Right hindlimb (tissue), 1 donor: Measurements from ENCODE around the gene IMMP2L.

Experiments used
- DNase-seq: peaks from one replicate; pipeline ENCODE4 v3.0.0-alpha.2; 2018

IMMP2L gene

GRCh38 chr7:111199643-111200042, 362.6 kb downstream of the IMMP2L start:
- DNase-seq, result no peak

- DNase-seq, result no peak
Measured at GRCh38 chr7:111198255-111198654, 364.0 kb downstream of the IMMP2L start.

- no peak for DNase-seq
Measured at GRCh38 chr7:111196655-111197054, 365.6 kb downstream of the IMMP2L start.

- no peak for DNase-seq
Measured at GRCh38 chr7:111192614-111193413, 369.5 kb downstream of the IMMP2L start.

GRCh38 chr7:111190804-111191203, 371.5 kb downstream of the IMMP2L start:
- DNase-seq, result no peak

GRCh38 chr7:111184987-111185386, 377.3 kb downstream of the IMMP2L start:
- DNase-seq, result no peak

- no peak for DNase-seq
Measured at GRCh38 chr7:111183321-111183720, 379.0 kb downstream of the IMMP2L start.

- DNase-seq, result no peak
Measured at GRCh38 chr7:111180338-111180737, 382.0 kb downstream of the IMMP2L start.

GRCh38 chr7:111175908-111176441, 386.3 kb downstream of the IMMP2L start:
- DNase-seq, result no peak

- no peak for DNase-seq
Measured at GRCh38 chr7:111174510-111174909, 387.8 kb downstream of the IMMP2L start.

GRCh38 chr7:111173990-111174389, 388.3 kb downstream of the IMMP2L start:
- DNase-seq, result no peak

GRCh38 chr7:111173528-111173927, 388.8 kb downstream of the IMMP2L start:
- DNase-seq, result no peak

- DNase-seq, result no peak
Measured at GRCh38 chr7:111172564-111173257, 389.6 kb downstream of the IMMP2L start.

- DNase-seq, result peak; percentile 72
Measured at GRCh38 chr7:111168182-111168581, 394.1 kb downstream of the IMMP2L start.

- DNase-seq, result no peak
Measured at GRCh38 chr7:111164442-111164841, 397.9 kb downstream of the IMMP2L start.

- no peak for DNase-seq
Measured at GRCh38 chr7:111162692-111163091, 399.6 kb downstream of the IMMP2L start.

- DNase-seq, result no peak
Measured at GRCh38 chr7:111160297-111160696, 402.0 kb downstream of the IMMP2L start.

GRCh38 chr7:111159426-111159825, 402.9 kb downstream of the IMMP2L start:
- no peak for DNase-seq

- DNase-seq, result no peak
Measured at GRCh38 chr7:111150709-111151108, 411.6 kb downstream of the IMMP2L start.

- no peak for DNase-seq
Measured at GRCh38 chr7:111147708-111148533, 414.4 kb downstream of the IMMP2L start.

- no peak for DNase-seq
Measured at GRCh38 chr7:111146136-111146535, 416.2 kb downstream of the IMMP2L start.

GRCh38 chr7:111145472-111145871, 416.8 kb downstream of the IMMP2L start:
- DNase-seq, result no peak
